ENCODE measurements around the gene NFRKB. TPM values are rescaled to one million over a fixed set of nuclear protein-coding genes. Genes with fewer than 3 reads are reported as not detected.
"Not testable (repeated sequence)": the region's sequence is repeated elsewhere in the genome, so short reads cannot be mapped to it uniquely, and the experiment has no call there.

Gene NFRKB
- total RNA-seq, 1 experiment from 2014 or later, result 33.7 TPM

DNA sequence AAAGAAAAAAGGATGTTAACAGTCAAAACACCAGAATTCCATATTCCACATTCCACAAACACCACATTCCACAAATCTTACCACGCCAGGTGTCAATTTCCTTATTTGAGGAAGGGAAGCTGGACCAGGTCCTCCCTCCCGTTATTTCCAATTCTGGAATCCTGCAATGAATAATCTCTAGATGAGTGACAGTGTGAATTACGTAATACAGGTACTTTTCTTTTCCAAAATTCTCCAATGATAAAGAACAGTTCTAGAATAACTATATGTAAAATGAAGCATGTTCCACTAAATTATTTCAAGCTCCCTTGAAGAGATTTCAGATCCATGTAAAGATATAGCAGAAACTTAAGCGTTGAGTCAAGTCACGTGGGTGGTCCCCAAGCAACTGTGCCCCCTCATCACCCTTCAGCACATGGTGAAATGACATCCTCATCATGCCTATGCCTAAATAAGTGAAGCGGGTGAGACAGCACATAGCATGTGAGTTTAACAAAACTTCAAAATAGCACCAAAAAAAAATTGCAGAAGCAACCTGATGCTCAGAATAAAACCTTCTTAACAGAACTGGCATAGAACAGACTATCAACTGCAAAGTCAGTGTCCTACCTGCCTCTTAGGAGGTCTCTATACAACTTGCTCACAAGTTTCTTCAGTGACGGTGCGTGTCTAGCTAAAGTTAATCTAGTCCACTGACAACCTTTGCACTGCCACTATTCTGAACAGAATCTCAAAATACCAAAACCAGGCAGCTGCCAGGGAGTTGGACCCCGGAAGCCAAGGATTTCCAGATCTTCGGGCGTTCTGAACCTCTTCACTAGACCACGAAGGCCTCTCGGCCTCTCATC is 876 bp downstream of the NFRKB start:
- DNase-seq (ENCODE audit: low spot score), result peak; percentile 46

DNA sequence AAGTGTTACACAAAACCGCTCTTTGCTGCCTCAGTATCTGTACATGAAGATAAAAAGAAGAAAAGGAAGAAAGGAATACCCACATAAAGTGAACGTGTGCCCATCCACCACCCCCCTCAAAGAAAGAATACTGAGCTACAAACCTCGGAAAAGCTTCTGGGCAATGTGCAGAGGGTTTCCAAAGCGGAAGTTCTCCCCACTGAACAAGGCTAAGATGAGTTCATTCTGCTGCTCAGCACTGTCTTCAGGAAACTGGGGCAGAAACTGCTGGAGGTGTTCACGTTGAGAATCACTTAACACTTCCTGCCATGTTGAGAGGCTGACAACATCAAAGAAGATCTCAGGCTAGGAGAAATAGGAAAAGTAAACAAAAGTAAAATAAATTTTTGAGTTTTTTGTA is 6.9 kb downstream of the NFRKB start:
- no peak for DNase-seq (ENCODE audit: low spot score)

DNA sequence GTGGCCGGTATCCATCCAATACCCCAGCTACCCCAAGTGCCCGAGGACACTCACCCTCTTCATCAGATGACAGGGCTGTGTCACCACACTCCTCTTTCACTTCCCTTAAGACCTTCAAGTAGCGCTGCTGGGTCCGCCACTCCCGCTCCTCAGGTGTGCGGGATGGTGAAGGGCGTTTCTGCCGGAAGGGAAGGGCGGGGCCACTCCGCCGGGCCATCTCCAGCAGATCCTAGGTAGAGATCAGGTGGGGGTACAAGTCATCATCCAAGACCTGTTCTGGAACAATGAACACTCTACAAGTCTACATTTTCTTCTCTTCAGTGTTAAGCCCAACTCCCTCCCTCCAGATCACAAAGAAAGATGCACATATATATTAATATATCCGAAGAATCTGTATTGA is 10.0 kb downstream of the NFRKB start:
- DNase-seq (ENCODE audit: low spot score), result no peak

DNA sequence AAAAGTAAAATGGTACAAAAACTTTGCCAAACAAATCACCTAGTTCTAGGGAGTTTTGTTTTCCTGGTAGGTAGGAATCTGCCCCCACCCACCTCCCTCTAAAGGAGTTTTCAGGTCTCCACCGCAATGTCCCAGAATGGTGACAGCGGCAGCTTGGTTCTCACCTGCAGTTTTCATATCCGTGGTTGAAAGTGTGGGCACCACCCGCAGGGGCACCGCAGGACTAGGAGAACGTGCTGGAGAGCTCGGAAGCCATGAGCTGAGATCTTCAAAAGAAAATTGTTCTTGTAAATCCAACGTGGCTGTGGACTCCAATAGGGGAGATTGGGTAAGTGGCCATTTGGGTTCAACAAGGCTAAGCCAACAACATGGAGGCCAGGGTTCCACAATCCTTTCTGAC is 10.8 kb downstream of the NFRKB start:
- DNase-seq (ENCODE audit: low spot score), result no peak

DNA sequence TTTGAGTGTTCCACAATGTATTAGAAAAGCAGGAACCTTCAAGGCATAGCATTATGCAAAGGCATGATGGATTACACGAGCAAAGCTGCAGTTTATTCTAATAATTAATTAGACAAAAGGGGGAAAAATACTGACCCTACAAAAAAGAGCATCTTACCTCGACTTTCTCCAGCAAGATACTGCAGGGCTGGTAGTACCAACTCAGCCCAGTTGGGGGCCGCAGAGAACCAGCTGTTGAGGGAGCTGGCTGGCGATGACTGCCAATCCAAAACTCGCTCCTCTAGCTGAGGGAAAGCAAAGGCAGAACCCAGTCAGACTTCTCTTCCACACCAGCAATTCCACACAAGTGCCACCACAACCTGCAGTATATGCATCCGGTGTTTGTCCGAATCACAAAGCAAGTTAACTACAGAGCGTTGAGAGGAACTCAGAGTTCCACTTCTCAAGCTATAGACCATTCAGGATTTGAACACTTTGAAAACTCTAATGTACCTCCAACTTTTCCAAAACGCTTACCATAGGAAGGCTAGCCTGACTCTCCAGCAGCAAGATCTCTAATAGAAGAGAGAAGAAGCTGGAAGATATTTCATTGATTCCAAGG is 13.7 kb downstream of the NFRKB start:
- peak; percentile 82 for DNase-seq (ENCODE audit: low spot score)

DNA sequence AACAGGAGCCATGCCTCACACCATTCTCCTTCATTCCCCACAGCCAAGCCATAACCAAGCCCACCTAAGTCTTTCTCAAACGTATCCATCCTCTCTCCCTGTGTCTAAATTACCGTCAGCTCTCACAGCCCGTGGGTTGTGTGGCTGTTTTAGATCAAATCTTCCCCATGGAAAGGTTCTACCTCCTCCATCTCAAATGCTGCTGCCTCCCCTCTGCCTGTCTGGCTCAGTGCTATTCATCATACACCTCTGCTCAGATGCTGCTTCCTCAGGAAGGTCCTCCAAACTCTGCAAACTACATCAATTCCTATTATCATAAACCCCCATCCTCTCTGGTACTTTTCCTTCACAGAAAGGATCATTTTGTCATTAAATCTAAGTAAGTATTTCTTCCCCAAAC is 15.1 kb downstream of the NFRKB start:
- no peak for DNase-seq (ENCODE audit: low spot score)

DNA sequence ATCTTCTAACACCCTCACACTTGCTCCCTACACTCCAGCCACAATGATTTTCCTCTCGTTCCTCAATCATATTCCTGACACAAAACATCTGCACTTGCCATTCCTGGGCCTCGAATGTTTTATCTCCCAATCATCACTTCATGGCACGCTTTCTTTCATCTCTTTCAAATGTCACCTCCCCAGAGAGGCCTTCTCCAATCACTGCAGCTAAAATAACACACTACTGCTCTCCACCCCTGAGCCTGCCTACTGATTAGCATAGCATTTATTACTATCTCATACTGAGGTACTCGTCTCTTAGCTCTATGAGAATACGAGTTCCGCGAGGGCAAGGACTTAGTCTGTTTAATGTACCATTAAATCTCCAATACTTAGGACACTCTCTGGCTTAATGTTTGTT is 23.5 kb downstream of the NFRKB start:
- DNase-seq (ENCODE audit: low spot score), result no peak

DNA sequence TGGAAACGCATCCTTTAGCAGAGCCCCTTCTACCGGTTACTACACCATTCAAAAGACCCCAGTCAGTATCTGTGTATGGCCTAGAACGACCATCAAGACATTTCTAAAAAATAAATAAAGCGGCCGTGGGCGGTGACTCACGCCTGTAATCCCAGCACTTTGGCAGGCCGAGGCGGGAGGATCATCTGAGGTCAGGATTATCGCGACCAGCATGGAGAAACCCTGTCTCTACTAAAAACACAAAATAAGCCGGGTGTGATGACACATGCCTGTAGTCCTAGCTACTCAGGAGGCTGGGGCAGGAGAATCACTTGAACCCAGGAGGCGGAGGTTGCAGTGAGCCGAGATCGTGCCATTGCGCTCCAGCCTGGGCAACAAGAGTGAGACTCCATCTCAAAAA is 26.8 kb downstream of the NFRKB start:
- DNase-seq (ENCODE audit: low spot score), result not testable (repeated sequence)

DNA sequence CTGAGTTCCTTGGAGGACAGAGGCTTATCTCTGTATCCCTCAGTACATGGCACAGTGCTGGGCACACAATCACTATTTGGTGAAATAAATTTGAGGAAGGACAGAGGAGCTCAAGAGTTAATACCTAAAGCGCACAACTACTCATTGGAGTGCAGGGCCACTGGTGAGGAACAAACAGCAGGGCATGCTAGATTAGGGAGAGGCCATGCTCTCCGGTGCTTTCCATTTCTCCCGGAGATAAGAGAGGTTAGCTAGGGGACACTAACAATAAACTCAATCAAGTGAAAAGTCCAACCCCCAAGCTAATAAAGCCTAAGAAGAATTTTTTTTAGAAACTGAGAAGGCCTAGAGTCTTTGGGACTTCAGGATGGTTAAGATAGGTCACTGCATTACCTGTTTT is 29.1 kb downstream of the NFRKB start:
- DNase-seq (ENCODE audit: low spot score), result no peak

DNA sequence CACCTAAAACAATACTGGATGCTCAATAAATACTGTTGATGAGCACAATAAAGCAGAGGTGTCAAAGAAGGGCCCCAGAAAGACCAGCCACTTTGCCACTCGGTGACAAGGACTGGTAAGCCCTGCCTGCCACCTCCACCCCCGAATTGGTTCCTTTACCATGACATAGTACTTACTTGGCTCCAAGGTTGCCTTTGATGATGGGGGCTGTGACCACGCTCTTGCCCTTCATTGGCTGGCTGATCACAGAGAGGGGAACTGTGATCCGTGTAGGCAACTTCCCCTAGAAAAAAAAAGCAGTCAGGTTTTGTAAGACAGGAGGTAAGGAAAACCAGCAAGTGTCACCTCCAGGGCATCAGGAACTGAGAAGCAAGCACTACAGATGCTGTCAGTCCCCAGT is 29.7 kb downstream of the NFRKB start:
- DNase-seq (ENCODE audit: low spot score), result no peak

DNA sequence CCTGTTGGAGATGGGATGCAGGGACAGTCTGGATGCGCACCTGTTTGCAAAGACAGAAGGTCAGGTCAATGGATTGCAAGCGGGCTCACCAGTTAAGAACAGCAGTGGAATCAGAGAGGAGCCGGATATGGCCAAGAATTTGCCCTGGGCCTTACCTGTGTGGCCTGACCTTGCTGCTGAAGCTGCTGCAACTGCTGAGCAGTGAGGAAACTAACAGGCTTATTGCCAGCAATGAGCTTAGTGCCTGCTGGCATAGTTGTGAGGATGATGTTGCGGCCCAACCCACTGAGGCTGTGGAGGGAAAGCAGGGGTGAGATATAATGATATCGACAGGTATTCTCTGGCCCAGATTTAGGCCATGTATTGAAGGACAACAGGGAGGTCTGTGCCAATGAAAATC is 30.6 kb downstream of the NFRKB start:
- DNase-seq (ENCODE audit: low spot score), result no peak

DNA sequence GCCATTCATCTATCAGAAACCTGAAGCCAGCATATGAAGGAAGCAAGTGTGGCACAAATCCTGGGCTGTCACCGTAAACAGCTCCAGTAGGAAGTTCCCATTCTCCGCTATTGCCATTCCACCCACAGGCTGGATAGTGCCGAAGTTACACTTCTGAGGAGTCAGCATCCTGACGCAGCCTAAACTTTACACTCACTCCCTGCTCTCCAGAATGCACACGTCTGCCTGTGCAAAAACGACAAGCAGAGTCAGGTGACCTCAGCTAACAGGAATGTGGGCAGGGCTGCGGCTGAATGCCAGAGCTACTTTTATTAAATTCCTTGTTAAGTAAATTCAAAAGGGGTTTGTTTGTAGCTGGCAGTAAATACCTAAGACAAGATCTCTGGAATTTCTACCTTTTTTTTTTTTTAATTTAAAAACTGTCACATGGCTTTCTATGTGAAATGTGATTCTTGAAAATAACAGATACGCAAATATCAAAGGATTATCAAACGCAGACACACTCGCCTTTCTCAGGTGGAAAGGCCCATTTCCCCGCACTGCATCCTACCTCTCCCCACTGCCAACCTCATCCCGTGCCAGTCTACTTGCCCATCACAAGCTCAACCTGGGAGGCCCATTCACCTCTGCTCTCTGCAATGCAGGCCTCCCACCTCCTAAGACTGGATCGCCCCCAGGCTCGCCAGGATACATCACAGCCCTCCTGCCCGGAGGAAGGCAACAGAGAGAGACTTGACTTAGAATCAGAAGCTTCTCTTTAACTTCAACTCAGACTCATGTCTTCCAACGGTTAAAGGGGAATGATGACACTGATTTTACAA is 33.5 kb downstream of the NFRKB start:
- DNase-seq (ENCODE audit: low spot score), result peak; percentile 99

DNA sequence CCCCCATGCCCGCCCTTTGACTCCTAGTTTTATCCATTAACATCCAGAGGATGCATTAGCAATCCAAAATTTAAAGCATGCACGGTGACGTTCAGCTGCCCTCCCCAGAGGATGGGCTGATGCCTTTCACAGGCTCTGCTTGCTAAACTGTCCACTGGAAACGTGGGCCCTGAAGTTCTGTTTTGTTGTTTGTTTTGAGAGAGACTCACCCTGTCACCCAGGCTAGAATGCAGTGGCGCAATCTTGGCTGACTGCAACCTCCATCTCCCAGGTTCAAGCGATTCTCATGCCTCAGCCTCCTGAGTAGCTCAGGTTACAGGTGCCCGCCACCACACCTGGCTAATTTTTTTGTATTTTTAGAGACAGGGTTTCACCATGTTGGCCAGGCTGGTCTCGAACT is 39.3 kb downstream of the NFRKB start:
- DNase-seq (ENCODE audit: low spot score), result no peak

DNA sequence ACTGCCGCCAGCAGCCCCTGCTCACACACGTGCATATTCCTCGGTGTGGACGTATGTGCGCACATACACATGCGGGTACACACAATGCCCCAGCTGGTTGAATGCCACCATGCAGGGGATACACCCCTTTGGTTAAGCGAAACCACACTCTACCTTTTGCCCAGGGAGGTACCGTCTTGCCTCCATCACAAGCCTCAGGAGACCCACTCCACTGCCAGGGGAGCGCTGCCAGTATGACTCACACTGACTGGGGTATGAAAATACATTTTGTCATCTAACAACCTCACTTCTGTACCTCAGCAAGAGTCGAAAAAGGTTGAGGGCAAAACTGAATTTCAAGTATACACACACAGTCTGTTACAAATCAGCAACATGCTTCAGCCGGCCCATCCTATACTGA is 40.3 kb downstream of the NFRKB start:
- DNase-seq (ENCODE audit: low spot score), result no peak

DNA sequence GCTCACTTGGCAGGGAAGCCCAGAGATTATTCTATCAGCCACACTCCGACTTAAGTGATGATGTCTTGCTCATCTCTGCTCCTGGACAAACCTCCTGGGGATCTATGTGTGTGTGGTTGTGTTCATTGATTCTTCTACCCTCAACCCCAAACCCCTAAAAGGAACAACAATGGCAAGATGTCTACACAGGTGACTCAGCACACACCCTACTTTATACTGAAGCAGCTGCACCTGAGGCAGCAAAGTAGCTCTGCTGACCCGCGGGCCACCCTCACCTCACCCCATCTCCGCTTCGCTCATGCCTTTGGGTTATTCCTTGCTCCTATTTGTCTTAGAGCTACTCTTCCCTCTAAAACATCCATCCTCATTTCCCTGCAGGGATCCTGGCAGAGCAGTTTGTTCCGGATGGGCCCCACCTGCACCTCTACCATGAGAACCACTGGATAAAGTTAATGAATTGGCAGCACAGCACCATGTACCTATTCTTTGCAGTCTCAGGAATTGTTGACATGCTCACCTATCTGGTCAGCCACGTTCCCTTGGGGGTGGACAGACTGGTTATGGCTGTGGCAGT is 41.1 kb downstream of the NFRKB start:
- no peak for DNase-seq (ENCODE audit: low spot score)

DNA sequence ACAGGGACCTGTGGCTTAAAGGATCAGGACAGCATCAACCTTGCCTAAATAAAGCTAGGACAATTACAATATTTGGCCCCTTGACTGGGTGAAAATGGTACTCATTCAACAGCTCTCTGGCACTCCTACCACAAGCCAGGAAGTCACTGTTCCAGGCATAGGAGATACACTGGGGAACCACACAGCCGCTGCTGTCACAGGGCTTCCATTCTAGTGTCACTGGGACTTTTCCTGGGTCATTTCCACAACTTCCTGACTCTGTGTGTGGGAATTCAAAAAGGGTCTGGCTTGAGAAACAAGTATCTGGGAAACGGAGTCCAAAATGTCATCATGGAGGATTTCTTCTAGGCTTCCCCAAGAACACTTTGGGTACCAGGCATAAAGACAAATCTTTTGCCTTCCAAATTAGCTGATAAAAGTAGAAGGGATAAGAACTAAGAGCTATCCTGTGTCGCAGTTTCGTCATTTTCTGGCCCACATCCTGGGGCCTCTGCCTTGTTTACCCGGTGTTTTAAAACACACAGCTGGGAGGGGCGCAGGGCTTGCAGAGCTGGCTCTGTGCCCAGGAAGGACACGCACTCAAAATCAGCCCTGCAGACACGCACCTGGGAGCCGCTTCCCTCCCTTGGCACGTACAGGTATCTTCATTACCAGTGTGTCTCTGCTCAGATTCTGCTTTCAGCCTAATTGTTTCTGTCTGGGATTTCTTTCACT is 41.7 kb downstream of the NFRKB start:
- DNase-seq (ENCODE audit: low spot score), result peak; percentile 92

DNA sequence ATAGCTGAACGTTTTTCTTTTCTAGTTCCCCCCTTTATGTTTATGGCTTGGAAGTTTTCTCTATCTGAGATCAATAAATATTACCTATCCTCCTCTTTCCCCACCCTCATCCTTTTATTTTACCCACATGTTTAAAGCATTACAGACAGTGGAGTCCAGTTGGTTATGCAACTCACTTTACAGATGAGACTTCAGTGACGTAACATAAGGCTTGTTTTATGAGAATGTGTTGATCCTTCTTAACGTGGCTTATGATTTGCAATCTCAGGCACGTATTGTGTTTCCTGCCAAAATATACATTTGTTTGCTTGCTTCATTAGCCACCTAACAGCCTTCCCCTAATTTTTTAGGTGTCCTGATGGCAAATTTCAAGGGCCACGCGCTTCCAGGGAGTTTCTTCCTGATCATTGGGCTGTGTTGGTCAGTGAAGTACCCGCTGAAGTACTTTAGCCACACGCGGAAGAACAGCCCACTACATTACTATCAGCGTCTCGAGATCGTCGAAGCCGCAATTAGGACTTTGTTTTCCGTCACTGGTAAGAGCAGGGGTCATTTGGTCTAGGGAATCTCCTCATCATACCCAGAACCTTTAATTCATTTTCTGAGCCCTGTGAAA is 43.1 kb downstream of the NFRKB start:
- DNase-seq (ENCODE audit: low spot score), result no peak

DNA sequence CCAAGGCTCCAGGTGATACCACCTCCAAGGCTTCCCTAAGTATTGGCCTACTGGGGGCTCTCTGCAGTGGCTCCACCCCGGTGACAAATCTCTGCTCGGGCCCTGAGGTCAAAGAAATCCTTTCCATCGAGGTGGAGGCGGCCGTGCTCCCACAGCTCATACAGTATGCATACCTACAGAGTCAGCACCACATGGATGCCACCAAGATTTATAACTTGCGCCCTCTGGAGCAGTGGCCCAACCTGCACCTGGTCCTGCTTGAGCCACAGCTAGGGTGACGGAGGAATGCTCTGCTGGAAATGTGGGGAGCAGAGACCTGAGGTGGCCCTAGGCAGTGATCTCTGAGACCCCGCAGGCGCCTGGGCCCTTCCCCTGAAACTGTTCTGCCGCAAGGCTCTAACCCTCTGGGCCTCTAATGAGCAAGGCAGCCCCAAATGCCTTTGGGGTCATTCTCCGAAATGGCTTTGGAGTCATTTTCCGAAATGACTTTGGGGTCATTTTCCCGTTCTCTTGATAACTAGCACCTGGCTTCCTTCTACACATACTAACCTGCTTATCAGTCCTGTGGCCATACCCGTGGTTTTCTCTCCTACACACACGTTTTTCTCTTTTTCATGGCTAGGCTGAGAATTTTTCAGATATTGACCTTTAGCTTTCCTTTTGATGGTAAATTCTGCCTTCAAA is 45.8 kb downstream of the NFRKB start:
- DNase-seq (ENCODE audit: low spot score), result no peak

DNA sequence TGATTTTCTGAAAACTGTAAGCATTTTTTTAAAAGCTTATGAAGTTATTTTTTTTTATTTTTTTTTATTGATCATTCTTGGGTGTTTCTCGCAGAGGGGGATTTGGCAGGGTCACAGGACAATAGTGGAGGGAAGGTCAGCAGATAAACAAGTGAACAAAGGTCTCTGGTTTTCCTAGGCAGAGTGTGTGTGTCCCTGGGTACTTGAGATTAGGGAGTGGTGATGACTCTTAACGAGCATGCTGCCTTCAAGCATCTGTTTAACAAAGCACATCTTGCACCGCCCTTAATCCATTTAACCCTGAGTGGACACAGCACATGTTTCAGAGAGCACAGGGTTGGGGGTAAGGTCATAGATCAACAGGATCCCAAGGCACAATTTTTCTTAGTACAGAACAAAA is 48.0 kb downstream of the NFRKB start:
- not testable (repeated sequence) for DNase-seq (ENCODE audit: low spot score)
